HCT116 (cell line): ENCODE data around the gene ACP7. TPM values are rescaled to one million over a fixed set of nuclear protein-coding genes. Genes with fewer than 3 reads are reported as not detected.

Experiments
- ATAC-seq: fragments of 200-7000 bp; cut with Tn5 transposase; 2 replicates; pipeline ENCODE4 v1.9.1; 2020; ENCODE audit warnings: mild to moderate bottlenecking, moderate library complexity
- BruUV-seq: library from RNA; stranded (reverse); fragments of 400-500 nt; replicated peaks from 2 replicates; lab custom pipeline; 2021; lab: Mats Ljungman, UMichigan
- CTCF ChIA-PET: fragments of 300-600 bp; sonication (Branson Sonifier 250); formaldehyde crosslinking; loops from one replicate; lab custom pipeline; 2021; ENCODE audit warnings: antibody characterized with exemption; lab: Charles Lee
- POLR2A ChIA-PET: fragments of 300-600, 350-600 bp; sonication (Branson Sonifier 250); formaldehyde crosslinking; loops from one replicate; lab custom pipeline; 2021; ENCODE audit warnings: antibody characterized with exemption; lab: Charles Lee
- RAD21 ChIA-PET, 2 experiments: fragments of 300-600 bp; sonication (Branson Sonifier 250); formaldehyde crosslinking; loops; one replicate each; lab custom pipeline; 2023; ENCODE audit warnings: low total read pairs in 2 of 2; ENCODE audit not compliant: uncharacterized antibody in 2 of 2, unreplicated experiment in 2 of 2, low non-redundant PET in 1 of 2; lab: Charles Lee
- DNase-seq: peaks from one replicate; pipeline ENCODE4 v3.0.0-alpha.2; 2010; ENCODE audit warnings: low read depth, low spot score
- H2AFZ ChIP-seq: fragments of 200-600 bp; shearing (Covaris generic), sonication (generic); 2 replicates; pipeline ENCODE4 v1.6.1; 2017; ENCODE audit warnings: low read depth, mixed run types, mixed read lengths, antibody characterized with exemption, low read length; ENCODE audit not compliant: poor library complexity, severe bottlenecking
- H3K27ac ChIP-seq: 2 replicates; pipeline ENCODE4 v1.5.1; 2012; ENCODE audit warnings: low read depth, low read length
- H3K27me3 ChIP-seq: fragments of 200-600 bp; sonication (generic); 2 replicates; pipeline ENCODE4 v1.6.1; 2016; ENCODE audit warnings: mixed run types, low read length, mixed read lengths; ENCODE audit not compliant: insufficient read depth
- H3K36me3 ChIP-seq, 2 experiments: fragments of 200-500 bp in 1 of 2; fragments of 200-600 bp in 1 of 2; sonication (Bioruptor generic) in 1 of 2; sonication (generic) in 1 of 2; 2 replicates each; pipeline versions ENCODE4 v1.5.1 to v1.6.1; 2014 to 2016; ENCODE audit warnings: low read length in 2 of 2, inconsistent platforms in 1 of 2, mixed read lengths in 1 of 2, mixed run types in 1 of 2; ENCODE audit not compliant: insufficient read depth in 2 of 2, control insufficient read depth in 1 of 2
- H3K4me1 ChIP-seq, 2 experiments: fragments of 200-600 bp in 1 of 2; sonication (generic) in 1 of 2; 2 replicates each; pipeline versions ENCODE4 v1.5.1 to v1.6.1; 2012 to 2017; ENCODE audit warnings: low read length in 2 of 2, inconsistent platforms in 1 of 2, mild to moderate bottlenecking in 1 of 2, mixed read lengths in 1 of 2, mixed run types in 1 of 2, moderate library complexity in 1 of 2; ENCODE audit not compliant: insufficient read depth in 2 of 2, control insufficient read depth in 1 of 2
- H3K4me2 ChIP-seq: fragments of 200-600 bp; sonication (generic); 2 replicates; pipeline ENCODE4 v1.6.1; 2017; ENCODE audit warnings: mixed run types, low read length, mixed read lengths
- H3K4me3 ChIP-seq, 2 experiments: fragments of 200-600 bp in 1 of 2; sonication (generic) in 1 of 2; replicated peaks in 1 of 2; 2 replicates each; pipeline ENCODE4 v1.5.1; 2011 to 2016; ENCODE audit warnings: low read length in 2 of 2, control low read depth in 1 of 2, low read depth in 1 of 2, mild to moderate bottlenecking in 1 of 2, mixed read lengths in 1 of 2, mixed run types in 1 of 2
- H3K79me2 ChIP-seq: fragments of 200-600 bp; sonication (generic); 2 replicates; pipeline ENCODE4 v1.6.1; 2017; ENCODE audit warnings: mild to moderate bottlenecking, mixed run types, low read length, moderate library complexity, mixed read lengths; ENCODE audit not compliant: insufficient read depth
- H3K9ac ChIP-seq: fragments of 200-600 bp; sonication (generic); 2 replicates; pipeline ENCODE4 v1.6.1; 2016; ENCODE audit warnings: low read length, mixed read lengths
- H3K9me2 ChIP-seq: fragments of 200-600 bp; sonication (generic), shearing (Covaris generic); 2 replicates; pipeline ENCODE4 v1.6.1; 2017; ENCODE audit warnings: mixed run types, mild to moderate bottlenecking, moderate library complexity; ENCODE audit not compliant: insufficient read depth
- H3K9me3 ChIP-seq, 2 experiments: fragments of 200-500 bp in 1 of 2; fragments of 200-600 bp in 1 of 2; sonication (Bioruptor generic) in 1 of 2; sonication (generic) in 1 of 2; 2 replicates each; pipeline ENCODE4 v1.6.1; 2014 to 2017; ENCODE audit warnings: low read length in 2 of 2, mixed read lengths in 2 of 2, inconsistent platforms in 1 of 2, low read depth in 1 of 2, mild to moderate bottlenecking in 1 of 2, mixed run types in 1 of 2, moderate library complexity in 1 of 2; ENCODE audit not compliant: control insufficient read depth in 1 of 2, insufficient read depth in 1 of 2
- H4K20me1 ChIP-seq: fragments of 200-600 bp; sonication (generic), shearing (Covaris generic); 2 replicates; pipeline ENCODE4 v1.6.1; 2017; ENCODE audit warnings: mixed run types, mild to moderate bottlenecking, moderate library complexity; ENCODE audit not compliant: insufficient read depth
- CBX3 ChIP-seq: IDR thresholded peaks from 2 replicates; pipeline ENCODE4 v1.6.1; 2012; ENCODE audit warnings: low read depth
- CEBPB ChIP-seq: IDR thresholded peaks from 2 replicates; pipeline ENCODE4 v1.6.1; 2012; ENCODE audit warnings: low read depth
- CTCF ChIP-seq, 3 experiments: fragments of 200-600 bp in 1 of 3; sonication (generic) in 1 of 3; IDR thresholded peaks in 2 of 3; conservative IDR thresholded peaks in 1 of 3; 2 replicates each; pipeline ENCODE4 v1.5.1; 2012 to 2017; ENCODE audit warnings: low read depth in 2 of 3, low read length in 2 of 3, antibody characterized with exemption in 1 of 3, borderline replicate concordance in 1 of 3, control low read depth in 1 of 3, mild to moderate bottlenecking in 1 of 3, mixed read lengths in 1 of 3, mixed run types in 1 of 3, moderate library complexity in 1 of 3; ENCODE audit not compliant: insufficient read depth in 1 of 3
- EGR1 ChIP-seq: IDR thresholded peaks from 2 replicates; pipeline ENCODE4 v1.6.1; 2012; ENCODE audit warnings: low read depth
- EZH2 ChIP-seq: fragments of 200-600 bp; sonication (generic); IDR thresholded peaks from 2 replicates; pipeline ENCODE4 v1.6.1; 2017; ENCODE audit warnings: antibody characterized with exemption, mixed run types
- EZH2phosphoT487 ChIP-seq: fragments of 200-600 bp; IDR thresholded peaks from 2 replicates; pipeline ENCODE4 v1.6.1; 2018; ENCODE audit warnings: antibody characterized with exemption, borderline replicate concordance
- FOSL1 ChIP-seq: IDR thresholded peaks from 2 replicates; pipeline ENCODE4 v1.6.1; 2012; ENCODE audit warnings: low read depth
- JUND ChIP-seq: IDR thresholded peaks from 2 replicates; pipeline ENCODE4 v1.6.1; 2012
- POLR2A ChIP-seq: IDR thresholded peaks from 2 replicates; pipeline ENCODE4 v1.7.0; 2011; ENCODE audit warnings: borderline replicate concordance; ENCODE audit not compliant: insufficient read depth, insufficient read length; ENCODE audit errors: extremely low read depth
- POLR2AphosphoS5 ChIP-seq: IDR thresholded peaks from 2 replicates; pipeline ENCODE4 v1.6.1; 2011; ENCODE audit warnings: mild to moderate bottlenecking, low read depth, low read length, moderate library complexity
- RAD21 ChIP-seq: IDR thresholded peaks from 2 replicates; pipeline ENCODE4 v1.6.1; 2012; ENCODE audit warnings: low read depth, mild to moderate bottlenecking
- SP1 ChIP-seq: IDR thresholded peaks from 2 replicates; pipeline ENCODE4 v1.6.1; 2012; ENCODE audit warnings: low read depth
- SRF ChIP-seq: IDR thresholded peaks from 2 replicates; pipeline ENCODE4 v1.6.1; 2012; ENCODE audit warnings: low read depth
- TCF7L2 ChIP-seq: IDR thresholded peaks from 2 replicates; pipeline ENCODE4 v1.7.0; 2011; ENCODE audit warnings: borderline replicate concordance, inconsistent platforms; ENCODE audit not compliant: insufficient read depth, insufficient read length; ENCODE audit errors: extremely low read depth
- YY1 ChIP-seq: IDR thresholded peaks from 2 replicates; pipeline ENCODE4 v1.6.1; 2011; ENCODE audit warnings: low read length, low read depth, moderate library complexity, mild to moderate bottlenecking; ENCODE audit not compliant: insufficient replicate concordance; ENCODE audit errors: extremely low read depth
- ZFX ChIP-seq: fragments of 450-650 bp; IDR thresholded peaks from 2 replicates; pipeline ENCODE4 v1.6.1; 2017
- ZNF274 ChIP-seq: fragments of 200-500 bp; sonication (Bioruptor generic); IDR thresholded peaks from 2 replicates; pipeline ENCODE4 v1.6.1; 2014; ENCODE audit warnings: mild to moderate bottlenecking, low read depth, low read length, inconsistent platforms
- intact Hi-C: fragments of 100-400 bp; cut with micrococcal nuclease; formaldehyde crosslinking; loops from 2 replicates; pipeline ENCODE4 v1.10.0; 2022
- total RNA-seq: library from RNA; stranded (reverse); gene quantifications from one replicate; pipeline ENCODE4 v1.2.1, GENCODE V29; 2021; ENCODE audit not compliant: unreplicated experiment
- TF ChIP-seq, protein P1 (sequence below): IDR thresholded peaks from 2 replicates; pipeline ENCODE4 v1.6.1; 2011; ENCODE audit warnings: mild to moderate bottlenecking, low read length, moderate library complexity; ENCODE audit not compliant: insufficient replicate concordance; ENCODE audit errors: extremely low read depth
- TF ChIP-seq, protein P2 (sequence below): IDR thresholded peaks from 2 replicates; pipeline ENCODE4 v1.6.1; 2012

The ACP7 gene
- total RNA-seq, 1 experiment from 2014 or later = 4.7 TPM

GRCh38 chr19:39157997-39158389 is 73.8 kb downstream of the ACP7 start:
- H4K20me1 ChIP-seq = no peaks in the 10 kb centered on the region
- H3K9ac ChIP-seq = no peak overlapping the region
- no peak for ATAC-seq
- no TSS peak for BruUV-seq
- no peak overlapping the region; the same call in 1 of the 2 replicates for H3K27ac ChIP-seq
- no peak overlapping the region for H2AFZ ChIP-seq
- ChIA-PET POLR2A (no interaction called here), RAD21 (no interaction called here), CTCF (no interaction called here)
- TF ChIP-seq FOSL1 (no peak), SP1 (no peak), YY1 (no peak), POLR2A (no peak), EGR1 (no peak), POLR2AphosphoS5 (no peak), EZH2 (no peak), JUND (no peak), CBX3 (no peak), ZFX (no peak), EZH2phosphoT487 (no peak), RAD21 (no peak), CEBPB (no peak), CTCF (IDR thresholded peaks at IDR 0.05 in 2 of 3, conservative IDR thresholded peaks at IDR 0.05 in 1 of 3; ENCODE audit: borderline replicate concordance in 1 of 3, insufficient read depth in 1 of 3, low read depth in 2 of 3, low read length in 2 of 3) (no peak), ZNF274 (no peak), TCF7L2 (no peak), SRF (no peak)
- TF ChIP-seq, protein P1, sequence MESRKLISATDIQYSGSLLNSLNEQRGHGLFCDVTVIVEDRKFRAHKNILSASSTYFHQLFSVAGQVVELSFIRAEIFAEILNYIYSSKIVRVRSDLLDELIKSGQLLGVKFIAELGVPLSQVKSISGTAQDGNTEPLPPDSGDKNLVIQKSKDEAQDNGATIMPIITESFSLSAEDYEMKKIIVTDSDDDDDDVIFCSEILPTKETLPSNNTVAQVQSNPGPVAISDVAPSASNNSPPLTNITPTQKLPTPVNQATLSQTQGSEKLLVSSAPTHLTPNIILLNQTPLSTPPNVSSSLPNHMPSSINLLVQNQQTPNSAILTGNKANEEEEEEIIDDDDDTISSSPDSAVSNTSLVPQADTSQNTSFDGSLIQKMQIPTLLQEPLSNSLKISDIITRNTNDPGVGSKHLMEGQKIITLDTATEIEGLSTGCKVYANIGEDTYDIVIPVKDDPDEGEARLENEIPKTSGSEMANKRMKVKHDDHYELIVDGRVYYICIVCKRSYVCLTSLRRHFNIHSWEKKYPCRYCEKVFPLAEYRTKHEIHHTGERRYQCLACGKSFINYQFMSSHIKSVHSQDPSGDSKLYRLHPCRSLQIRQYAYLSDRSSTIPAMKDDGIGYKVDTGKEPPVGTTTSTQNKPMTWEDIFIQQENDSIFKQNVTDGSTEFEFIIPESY = no peak
- TF ChIP-seq, protein P2, sequence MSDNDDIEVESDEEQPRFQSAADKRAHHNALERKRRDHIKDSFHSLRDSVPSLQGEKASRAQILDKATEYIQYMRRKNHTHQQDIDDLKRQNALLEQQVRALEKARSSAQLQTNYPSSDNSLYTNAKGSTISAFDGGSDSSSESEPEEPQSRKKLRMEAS = no peak
- H3K9me2 ChIP-seq = no peaks in the 10 kb centered on the region
- no peak overlapping the region for H3K4me3 ChIP-seq
- no peaks in the 10 kb centered on the region for H3K27me3 ChIP-seq
- intact Hi-C loops = no loop called here
- no peaks in the 10 kb centered on the region for H3K36me3 ChIP-seq
- H3K4me2 ChIP-seq = no peak overlapping the region
- H3K9me3 ChIP-seq = no peaks in the 10 kb centered on the region
- H3K79me2 ChIP-seq = peaks cover 91% of the 10 kb centered on the region
- no peak for DNase-seq
- peaks cover 37 to 42% of the 10 kb centered on the region in 2 experiments for H3K4me1 ChIP-seq
